LNCaP clone FGC (cell line): ENCODE measurements around the gene MEPCE.

Experiments used
- DNase-seq: peaks from one replicate; pipeline ENCODE4 v3.0.0-alpha.2; 2011; ENCODE audit warnings: low read depth
- H3K4me3 ChIP-seq: 2 replicates; pipeline ENCODE4 v1.5.1; 2011; ENCODE audit warnings: mild to moderate bottlenecking, low read depth, low read length, control low read depth
- CTCF ChIP-seq: IDR thresholded peaks from 2 replicates; pipeline ENCODE4 v1.5.1; 2012; ENCODE audit warnings: mild to moderate bottlenecking; ENCODE audit not compliant: control insufficient read depth, insufficient read depth; ENCODE audit errors: extremely low read depth

MEPCE gene

GRCh38 chr7:100411101-100411500, 18.5 kb upstream of the MEPCE start:
- DNase-seq: no peak
- TF ChIP-seq CTCF: no peak
- no peak overlapping the region for H3K4me3 ChIP-seq

GRCh38 chr7:100413346-100413745, 16.3 kb upstream of the MEPCE start:
- no peak overlapping the region for H3K4me3 ChIP-seq
- TF ChIP-seq CTCF: no peak
- no peak for DNase-seq

GRCh38 chr7:100413889-100414288, 15.7 kb upstream of the MEPCE start:
- H3K4me3 ChIP-seq: no peak overlapping the region
- no peak for TF ChIP-seq CTCF
- DNase-seq: no peak

GRCh38 chr7:100415448-100415847, 14.2 kb upstream of the MEPCE start:
- no peak for TF ChIP-seq CTCF
- no peak for DNase-seq
- no peak overlapping the region for H3K4me3 ChIP-seq

GRCh38 chr7:100418930-100419659, 10.5 kb upstream of the MEPCE start:
- DNase-seq: no peak
- TF ChIP-seq CTCF: no peak

DNA sequence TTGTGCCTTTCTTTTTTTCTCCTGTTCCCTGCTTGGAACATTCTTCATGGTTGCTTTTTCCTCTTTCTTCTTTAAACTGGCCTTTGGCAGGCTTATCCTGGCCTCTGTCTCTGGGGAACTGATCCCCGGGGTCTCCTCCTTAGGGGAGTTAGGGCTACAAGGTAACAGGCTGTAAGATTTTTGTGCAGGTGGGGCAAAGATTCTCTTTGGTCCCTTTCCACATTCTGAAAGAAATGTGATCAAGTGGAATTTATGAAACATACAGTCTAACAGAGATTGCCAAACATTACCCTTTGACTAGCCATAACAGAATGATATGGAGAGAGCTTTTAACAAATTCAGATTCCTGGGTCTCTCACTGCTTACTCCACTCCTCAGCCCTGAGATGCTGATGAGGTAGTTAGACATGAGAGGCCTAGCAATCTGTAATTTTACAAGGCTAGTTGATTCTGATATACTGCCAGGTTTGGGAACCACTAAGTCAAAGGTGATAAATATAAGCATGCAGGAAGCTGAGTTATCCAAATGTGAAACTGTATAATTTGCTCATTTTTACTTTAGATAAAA, 9.9 kb upstream of the MEPCE start:
- no peak for TF ChIP-seq CTCF
- DNase-seq: no peak
- no peak overlapping the region for H3K4me3 ChIP-seq

More at GRCh38 chr7:100418930-100419659, 10.5 kb upstream of the MEPCE start:
- H3K4me3 ChIP-seq: no peak overlapping the region

- no peak for TF ChIP-seq CTCF
- no peak overlapping the region for H3K4me3 ChIP-seq
- no peak for DNase-seq
Observed at GRCh38 chr7:100423315-100423714, 6.3 kb upstream of the MEPCE start.
